GM12873 (cell line): Measurements from ENCODE around the gene HOXB9.

Experiments
- TF ChIP-seq, protein P1 (sequence below): IDR thresholded peaks from 2 replicates; pipeline ENCODE4 v1.5.1; 2012; ENCODE audit warnings: low read depth, mild to moderate bottlenecking, moderate library complexity, low read length, control low read depth; ENCODE audit not compliant: insufficient read depth; ENCODE audit errors: missing control alignments

The HOXB9 gene

GRCh38 chr17:48630925-48631692 lies 5.0 kb upstream of the HOXB9 start:
- TF ChIP-seq, protein P1, sequence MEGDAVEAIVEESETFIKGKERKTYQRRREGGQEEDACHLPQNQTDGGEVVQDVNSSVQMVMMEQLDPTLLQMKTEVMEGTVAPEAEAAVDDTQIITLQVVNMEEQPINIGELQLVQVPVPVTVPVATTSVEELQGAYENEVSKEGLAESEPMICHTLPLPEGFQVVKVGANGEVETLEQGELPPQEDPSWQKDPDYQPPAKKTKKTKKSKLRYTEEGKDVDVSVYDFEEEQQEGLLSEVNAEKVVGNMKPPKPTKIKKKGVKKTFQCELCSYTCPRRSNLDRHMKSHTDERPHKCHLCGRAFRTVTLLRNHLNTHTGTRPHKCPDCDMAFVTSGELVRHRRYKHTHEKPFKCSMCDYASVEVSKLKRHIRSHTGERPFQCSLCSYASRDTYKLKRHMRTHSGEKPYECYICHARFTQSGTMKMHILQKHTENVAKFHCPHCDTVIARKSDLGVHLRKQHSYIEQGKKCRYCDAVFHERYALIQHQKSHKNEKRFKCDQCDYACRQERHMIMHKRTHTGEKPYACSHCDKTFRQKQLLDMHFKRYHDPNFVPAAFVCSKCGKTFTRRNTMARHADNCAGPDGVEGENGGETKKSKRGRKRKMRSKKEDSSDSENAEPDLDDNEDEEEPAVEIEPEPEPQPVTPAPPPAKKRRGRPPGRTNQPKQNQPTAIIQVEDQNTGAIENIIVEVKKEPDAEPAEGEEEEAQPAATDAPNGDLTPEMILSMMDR, result no peak

DNA sequence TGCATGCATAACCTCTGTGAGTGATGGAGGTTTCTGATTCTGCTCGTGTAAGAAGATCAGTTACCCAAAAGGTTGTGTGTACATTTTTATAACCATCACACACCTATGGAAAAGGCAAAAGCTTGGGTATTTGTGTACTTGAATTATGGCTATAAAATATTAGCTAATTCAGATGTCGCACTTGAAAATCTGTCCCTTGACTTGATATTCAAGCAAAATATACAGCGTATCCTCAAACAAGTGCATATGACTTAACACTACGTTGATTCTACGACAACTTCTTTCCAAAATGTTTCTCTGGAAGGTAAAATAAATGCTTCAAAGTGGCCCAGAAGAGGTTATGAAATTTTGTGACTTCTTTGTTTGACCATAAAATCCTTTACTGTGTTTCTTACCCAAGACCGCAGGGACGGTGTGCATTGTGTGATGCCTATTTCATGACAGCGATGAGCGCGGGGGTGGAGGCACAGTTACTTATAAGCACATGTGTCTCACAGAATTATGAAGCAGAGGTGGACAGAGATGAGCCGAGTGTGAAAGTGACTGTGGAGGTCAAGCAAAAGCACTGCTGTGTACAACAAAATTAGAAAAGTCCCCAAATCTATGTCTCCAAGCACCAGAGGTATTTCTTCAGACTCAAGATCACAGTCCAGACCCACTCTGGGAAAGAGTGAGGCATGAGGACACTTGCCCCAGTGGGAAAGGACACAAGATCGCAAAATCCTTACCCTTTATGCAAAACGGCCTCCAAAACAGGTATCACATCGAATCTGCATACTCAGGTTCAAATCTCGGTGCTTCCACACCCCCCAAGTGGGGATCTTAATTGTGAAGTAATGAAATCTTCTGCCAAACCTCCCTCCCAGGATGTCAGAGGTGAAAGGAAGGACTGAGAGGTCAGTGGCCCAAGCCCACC lies 4.1 kb upstream of the HOXB9 start:
- TF ChIP-seq, protein P1, result no peak

- TF ChIP-seq, protein P1, result no peak
Observed at GRCh38 chr17:48629411-48629759, 3.2 kb upstream of the HOXB9 start.

DNA sequence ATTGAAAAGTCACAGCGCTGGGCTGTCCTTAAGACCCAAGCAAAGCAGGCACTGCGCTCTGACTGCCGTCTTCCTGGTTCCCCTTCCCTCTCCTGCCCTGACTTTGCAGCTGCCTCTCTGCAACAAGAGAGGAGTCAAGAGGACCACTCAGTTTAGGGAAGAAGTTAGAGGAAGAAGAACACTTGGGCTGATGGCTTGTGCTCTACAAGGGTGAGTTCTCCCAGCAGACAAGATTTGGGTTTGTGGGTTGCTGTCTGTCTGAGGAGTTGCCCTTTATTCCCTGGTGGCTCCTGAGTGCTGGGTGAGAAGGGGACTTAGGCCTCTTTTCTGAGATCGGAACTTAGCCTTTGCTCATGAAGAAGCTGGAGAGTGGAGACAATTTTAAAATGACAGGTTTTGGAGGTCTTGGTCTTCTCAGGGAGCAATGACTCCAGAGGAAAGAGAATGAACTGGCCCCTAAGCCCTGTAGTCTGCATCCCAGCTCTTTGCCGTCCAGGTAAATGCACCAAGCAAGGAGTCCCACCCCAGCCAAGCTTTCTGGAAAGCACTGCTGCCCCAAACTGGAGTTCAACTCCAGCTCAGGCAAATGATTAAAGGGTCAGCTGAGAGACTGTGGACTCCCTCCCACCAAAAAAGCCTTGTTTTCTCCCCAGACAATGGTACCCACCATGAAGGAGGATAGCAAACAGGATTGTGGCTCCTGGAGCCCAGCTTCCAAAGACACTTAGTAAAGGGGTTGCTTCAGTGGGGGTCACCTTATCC lies 2.7 kb upstream of the HOXB9 start:
- TF ChIP-seq, protein P1, result no peak

GRCh38 chr17:48627623-48628521 lies 1.7 kb upstream of the HOXB9 start:
- TF ChIP-seq, protein P1, result no peak

- TF ChIP-seq, protein P1, result no peak
Observed at GRCh38 chr17:48627118-48627597, 1.0 kb upstream of the HOXB9 start.
